NCI-H1436 treated with DMSO at 0.1 percent for 48 hours (cell line): ENCODE results near the gene TOX2.

ENCODE experiments used
- DNase-seq: peaks from one replicate; lab custom pipeline; 2025; lab: John Stamatoyannopoulos, UW

Gene TOX2

GRCh38 chr20:43957392-43957791 lies 42.7 kb downstream of the TOX2 start:
- DNase-seq, result no peak

GRCh38 chr20:43958626-43959025 lies 44.0 kb downstream of the TOX2 start:
- no peak for DNase-seq

GRCh38 chr20:43959079-43959919 lies 44.6 kb downstream of the TOX2 start:
- peak; percentile 33 for DNase-seq

- DNase-seq, result no peak
These were observed 45.2 kb downstream of the TOX2 start for GRCh38 chr20:43959920-43960227.

GRCh38 chr20:43960231-43960630 lies 45.6 kb downstream of the TOX2 start:
- DNase-seq, result no peak

- DNase-seq, result no peak
These were observed 46.5 kb downstream of the TOX2 start for GRCh38 chr20:43961116-43961515.

GRCh38 chr20:43961541-43962471 lies 47.2 kb downstream of the TOX2 start:
- peak; percentile 42 for DNase-seq

- no peak for DNase-seq
These were observed 47.9 kb downstream of the TOX2 start for GRCh38 chr20:43962530-43962929.

- DNase-seq, result no peak
These were observed 48.6 kb downstream of the TOX2 start for GRCh38 chr20:43963233-43963632.

- peak; percentile 49 for DNase-seq
These were observed 49.5 kb downstream of the TOX2 start for GRCh38 chr20:43963872-43964791.

- no peak for DNase-seq
These were observed 53.8 kb downstream of the TOX2 start for GRCh38 chr20:43968341-43969000.

- DNase-seq, result no peak
These were observed 54.4 kb downstream of the TOX2 start for GRCh38 chr20:43969028-43969447.

- no peak for DNase-seq
These were observed 55.0 kb downstream of the TOX2 start for GRCh38 chr20:43969501-43970182.

GRCh38 chr20:43971267-43971666 lies 56.6 kb downstream of the TOX2 start:
- no peak for DNase-seq

- no peak for DNase-seq
These were observed 57.4 kb downstream of the TOX2 start for GRCh38 chr20:43972051-43972450.

GRCh38 chr20:43972692-43973091 lies 58.0 kb downstream of the TOX2 start:
- DNase-seq, result no peak

GRCh38 chr20:43973231-43973630 lies 58.6 kb downstream of the TOX2 start:
- no peak for DNase-seq

- no peak for DNase-seq
These were observed 59.2 kb downstream of the TOX2 start for GRCh38 chr20:43973671-43974450.

- no peak for DNase-seq
These were observed 60.0 kb downstream of the TOX2 start for GRCh38 chr20:43974695-43975094.
